ENCODE data around the gene TRAF4.

DNA sequence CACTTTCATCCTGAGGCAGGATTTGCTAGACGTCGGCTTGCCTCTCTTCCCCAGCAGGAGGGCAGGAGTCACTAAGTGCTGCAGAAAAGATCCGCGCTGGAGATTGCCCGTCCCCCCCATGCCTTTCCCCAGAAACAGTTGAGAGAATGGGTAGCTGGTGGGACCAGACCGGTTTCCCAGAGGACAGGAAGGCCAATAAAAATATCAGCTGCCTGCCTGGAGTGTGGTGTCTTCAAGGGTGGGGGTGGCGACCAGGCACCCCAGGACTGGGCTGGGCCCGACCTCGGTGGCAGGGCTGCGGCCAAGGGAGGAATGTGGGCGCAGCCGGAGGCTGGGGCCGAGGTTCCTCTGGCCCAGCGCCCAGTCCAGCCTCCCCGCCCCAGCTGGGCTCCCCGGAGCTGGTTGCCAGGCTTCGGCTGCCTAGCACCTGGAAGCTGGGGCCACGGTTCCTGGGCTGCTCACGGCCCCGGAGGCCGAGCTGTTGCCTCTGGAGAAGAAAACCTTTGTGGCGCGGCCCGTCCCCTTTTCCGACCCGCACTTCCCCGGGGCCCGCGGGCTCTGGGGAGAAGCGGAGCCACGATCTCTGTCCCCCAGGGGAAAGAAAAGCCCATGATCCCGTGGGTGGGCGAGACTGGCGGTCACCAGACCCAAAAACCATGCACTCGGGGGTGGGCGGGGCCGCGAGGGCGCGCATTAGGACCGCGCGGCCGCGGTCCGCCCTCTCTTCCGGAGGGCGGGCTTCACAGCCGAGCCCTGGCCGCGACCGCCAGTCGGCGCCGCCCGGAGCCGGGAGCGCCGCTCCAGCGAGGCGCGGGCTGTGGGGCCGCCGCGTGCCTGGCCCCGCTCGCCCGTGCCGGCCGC lies at the start of gene TRAF4:
- TF ChIP-seq GATA3 (IDR thresholded peaks at IDR 0.05; ENCODE audit: low read depth, low read length) (no peak), GATA2 (IDR thresholded peaks at IDR 0.05; ENCODE audit: low read depth, low read length) (peak; percentile 96)
